ENCODE measurements around the gene DAZAP1.

The DAZAP1 gene

GRCh38 chr19:1483131-1483978 is 76.0 kb downstream of the DAZAP1 start:
- no peak for TF ChIP-seq CTCF (IDR thresholded peaks at IDR 0.05)

- no peak for TF ChIP-seq CTCF (IDR thresholded peaks at IDR 0.05)
These were observed 76.6 kb downstream of the DAZAP1 start for GRCh38 chr19:1483979-1484428.

Data from LNCAP (cell line).